IMR-90 (cell line): ENCODE measurements around the gene DPP6. TPM values are rescaled to one million over a fixed set of nuclear protein-coding genes. Genes with fewer than 3 reads are reported as not detected.

ENCODE experiments used
- ATAC-seq: fragments of 200-7000 bp; cut with Tn5 transposase; 2 replicates; pipeline ENCODE4 v1.9.1; 2020; ENCODE audit warnings: low read depth, mild to moderate bottlenecking, moderate library complexity
- BruUV-seq: library from RNA; stranded (reverse); fragments of 400-500 nt; replicated peaks from 2 replicates; lab custom pipeline; 2021; lab: Mats Ljungman, UMichigan
- CTCF ChIA-PET: fragments of 300-600 bp; formaldehyde crosslinking; extraction: SDS; loops from one replicate; lab custom pipeline; 2021; ENCODE audit warnings: antibody characterized with exemption; lab: Yijun Ruan, JAX
- POLR2A ChIA-PET: fragments of 300-600 bp; sonication (Branson Sonifier 250); formaldehyde crosslinking; loops from one replicate; lab custom pipeline; 2022; ENCODE audit warnings: antibody characterized with exemption; ENCODE audit not compliant: unreplicated experiment; lab: Charles Lee
- DNase-seq: peaks from one replicate; pipeline ENCODE4 v3.0.0; 2013
- H2AFZ ChIP-seq: replicated peaks from 2 replicates; pipeline ENCODE3; 2013; ENCODE audit warnings: low read length, mild to moderate bottlenecking; ENCODE audit not compliant: poor library complexity
- H2AK5ac ChIP-seq: 2 replicates; pipeline ENCODE4 v1.6.1; 2013; ENCODE audit warnings: low read depth, low read length, inconsistent platforms
- H2AK9ac ChIP-seq: replicated peaks from 2 replicates; pipeline ENCODE3; 2013; ENCODE audit warnings: mild to moderate bottlenecking, low read depth, low read length, moderate library complexity; ENCODE audit not compliant: poor library complexity
- H2BK120ac ChIP-seq: 2 replicates; pipeline ENCODE4 v1.6.1; 2013; ENCODE audit warnings: low read depth, low read length, inconsistent platforms
- H2BK15ac ChIP-seq: 3 replicates; pipeline ENCODE4 v1.6.1; 2013; ENCODE audit warnings: low read depth, low read length, inconsistent platforms
- H2BK20ac ChIP-seq: 2 replicates; pipeline ENCODE4 v1.6.1; 2013; ENCODE audit warnings: low read depth, mild to moderate bottlenecking, inconsistent platforms, low read length, moderate library complexity
- H2BK5ac ChIP-seq: 2 replicates; pipeline ENCODE4 v1.6.1; 2013; ENCODE audit warnings: mild to moderate bottlenecking, low read depth, low read length, inconsistent platforms; ENCODE audit not compliant: poor library complexity, severe bottlenecking
- H3K14ac ChIP-seq: replicated peaks from 2 replicates; pipeline ENCODE4 v1.6.1; 2013; ENCODE audit warnings: low read depth, low read length, inconsistent platforms
- H3K18ac ChIP-seq: 2 replicates; pipeline ENCODE4 v1.6.1; 2013; ENCODE audit warnings: low read depth, low read length, control low read depth
- H3K23ac ChIP-seq: 2 replicates; pipeline ENCODE4 v1.6.1; 2013; ENCODE audit warnings: low read depth, low read length, inconsistent platforms
- H3K27ac ChIP-seq: 2 replicates; pipeline ENCODE4 v1.5.1; 2013; ENCODE audit warnings: mild to moderate bottlenecking, control low read depth, low read length; ENCODE audit not compliant: insufficient read depth
- H3K27me3 ChIP-seq: 2 replicates; pipeline ENCODE4 v1.6.1; 2013; ENCODE audit warnings: low read length; ENCODE audit not compliant: control insufficient read depth, insufficient read depth
- H3K36me3 ChIP-seq: 2 replicates; pipeline ENCODE4 v1.6.1; 2013; ENCODE audit warnings: low read length, mixed read lengths; ENCODE audit not compliant: control insufficient read depth, insufficient read depth
- H3K4ac ChIP-seq: 2 replicates; pipeline ENCODE4 v1.6.1; 2013; ENCODE audit warnings: low read depth, low read length, inconsistent platforms
- H3K4me1 ChIP-seq: 2 replicates; pipeline ENCODE4 v1.6.1; 2013; ENCODE audit warnings: low read length, mixed read lengths; ENCODE audit not compliant: control insufficient read depth, insufficient read depth
- H3K4me2 ChIP-seq: 2 replicates; pipeline ENCODE4 v1.6.1; 2013; ENCODE audit warnings: low read depth, mild to moderate bottlenecking, control low read depth, low read length, moderate library complexity
- H3K4me3 ChIP-seq: 2 replicates; pipeline ENCODE4 v1.5.1; 2013; ENCODE audit warnings: low read depth, mild to moderate bottlenecking, control low read depth, low read length, moderate library complexity; ENCODE audit not compliant: insufficient read depth
- H3K56ac ChIP-seq: 2 replicates; pipeline ENCODE4 v1.6.1; 2013; ENCODE audit warnings: low read length, inconsistent platforms; ENCODE audit not compliant: insufficient read depth; ENCODE audit errors: extremely low read depth
- H3K79me1 ChIP-seq, 2 experiments: 2 replicates each; pipeline ENCODE4 v1.6.1; 2013; ENCODE audit warnings: low read length in 2 of 2, inconsistent platforms in 1 of 2, low read depth in 1 of 2
- H3K9ac ChIP-seq: 2 replicates; pipeline ENCODE4 v1.6.1; 2013; ENCODE audit warnings: low read depth, low read length, control low read depth
- H3K9me1 ChIP-seq: 2 replicates; pipeline ENCODE4 v1.6.1; 2013; ENCODE audit warnings: low read length, inconsistent platforms; ENCODE audit not compliant: insufficient read depth
- H3K9me3 ChIP-seq: 2 replicates; pipeline ENCODE4 v1.6.1; 2013; ENCODE audit warnings: low read length; ENCODE audit not compliant: control insufficient read depth, insufficient read depth
- H4K20me1 ChIP-seq: 2 replicates; pipeline ENCODE4 v1.6.1; 2013; ENCODE audit warnings: low read length, inconsistent platforms; ENCODE audit not compliant: insufficient read depth
- H4K5ac ChIP-seq: 2 replicates; pipeline ENCODE4 v1.6.1; 2013; ENCODE audit warnings: mild to moderate bottlenecking, low read depth, low read length, control low read depth
- H4K8ac ChIP-seq, 2 experiments: 2 replicates each; pipeline ENCODE4 v1.6.1; 2013; ENCODE audit warnings: low read depth in 2 of 2, low read length in 2 of 2, control low read depth in 1 of 2, inconsistent platforms in 1 of 2
- H4K91ac ChIP-seq: 2 replicates; pipeline ENCODE4 v1.6.1; 2013; ENCODE audit warnings: low read depth, low read length, inconsistent platforms; ENCODE audit not compliant: insufficient read depth
- BHLHE40 ChIP-seq: fragments of 150-350 bp; IDR thresholded peaks from 2 replicates; pipeline ENCODE4 v1.6.1; 2016; ENCODE audit warnings: mild to moderate bottlenecking, low read depth, low read length
- CEBPB ChIP-seq: IDR thresholded peaks from 2 replicates; pipeline ENCODE4 v1.6.1; 2012; ENCODE audit warnings: low read depth, low read length, improper control_type of control experiment
- CHD1 ChIP-seq: IDR thresholded peaks from 2 replicates; pipeline ENCODE4 v1.6.1; 2012; ENCODE audit warnings: low read depth, low read length, improper control_type of control experiment
- FOS ChIP-seq: fragments of 150-350 bp; IDR thresholded peaks from 2 replicates; pipeline ENCODE4 v1.6.1; 2016; ENCODE audit warnings: low read depth, low read length
- MAFK ChIP-seq: IDR thresholded peaks from 2 replicates; pipeline ENCODE4 v1.6.1; 2012; ENCODE audit warnings: low read depth, low read length, improper control_type of control experiment
- MAZ ChIP-seq: IDR thresholded peaks from 2 replicates; pipeline ENCODE4 v1.6.1; 2012; ENCODE audit warnings: low read depth, mild to moderate bottlenecking, low read length, improper control_type of control experiment, moderate library complexity, borderline replicate concordance
- NFE2L2 ChIP-seq: fragments of 150-350 bp; IDR thresholded peaks from 2 replicates; pipeline ENCODE4 v1.6.1; 2016; ENCODE audit warnings: low read depth, mild to moderate bottlenecking, low read length
- POLR2A ChIP-seq: IDR thresholded peaks from 2 replicates; pipeline ENCODE4 v1.6.1; 2012; ENCODE audit warnings: mild to moderate bottlenecking, low read depth, low read length
- RAD21 ChIP-seq: IDR thresholded peaks from 2 replicates; pipeline ENCODE4 v1.6.1; 2012; ENCODE audit warnings: low read length, improper control_type of control experiment
- RCOR1 ChIP-seq: IDR thresholded peaks from 2 replicates; pipeline ENCODE4 v1.6.1; 2012; ENCODE audit warnings: mild to moderate bottlenecking, low read length, improper control_type of control experiment; ENCODE audit not compliant: insufficient replicate concordance
- SMC3 ChIP-seq: fragments of 150-350 bp; IDR thresholded peaks from 2 replicates; pipeline ENCODE4 v1.6.1; 2016; ENCODE audit warnings: low read depth, mild to moderate bottlenecking, antibody characterized with exemption, low read length, moderate library complexity
- WGBS, 2 experiments: methylation state at CpG; one replicate each; pipeline versions ENCODE4 v1.1.5 to v1.1.7; 2013; ENCODE audit warnings: missing lambda C conversion rate in 2 of 2; ENCODE audit not compliant: insufficient read length in 1 of 2; ENCODE audit errors: extremely low coverage in 2 of 2; 5-methylcytosine and 5-hydroxymethylcytosine counted together
- dilution Hi-C: fragments of 300-500 bp; cut with HindIII; formaldehyde crosslinking; loops from one replicate; pipeline ENCODE4 v1.14.3; 2018; ENCODE audit warnings: low sequenced_read_pairs; ENCODE audit not compliant: unreplicated experiment
- in situ Hi-C: fragments of 300-500 bp; cut with MboI; formaldehyde crosslinking; loops from 3 replicates; pipeline ENCODE4 v1.14.3; 2019; ENCODE audit warnings: low sequenced_read_pairs, inconsistent platforms, mixed read lengths
- intact Hi-C: fragments of 100-400 bp; cut with micrococcal nuclease; formaldehyde crosslinking; loops from 2 replicates; pipeline ENCODE4 v1.10.0; 2022
- polyA plus RNA-seq, 3 experiments: library from polyadenylated mRNA; depleted of rRNA; stranded (reverse); fragments of >200 nt; gene quantifications; 2 replicates each; pipeline ENCODE4 v1.2.3, GENCODE V29; 2012; ENCODE audit warnings: low replicate concordance in 1 of 3
- total RNA-seq: library from RNA; depleted of rRNA; stranded (reverse); fragments of >200 nt; gene quantifications from 2 replicates; pipeline ENCODE4 v1.2.3, GENCODE V29; 2012
- TF ChIP-seq, protein P1 (sequence below): fragments of 150-350 bp; IDR thresholded peaks from 2 replicates; pipeline ENCODE4 v1.6.1; 2016; ENCODE audit warnings: low read depth, mild to moderate bottlenecking, low read length, moderate library complexity, borderline replicate concordance
- TF ChIP-seq, protein P2 (sequence below): fragments of 150-350 bp; IDR thresholded peaks from 2 replicates; pipeline ENCODE4 v1.6.1; 2017; ENCODE audit warnings: mild to moderate bottlenecking, antibody characterized with exemption, low read length, low read depth

DPP6 gene
- total and polyA plus RNA-seq, 2 of the 4 experiments (the other 2 are of a cell fraction): not detected

DNA sequence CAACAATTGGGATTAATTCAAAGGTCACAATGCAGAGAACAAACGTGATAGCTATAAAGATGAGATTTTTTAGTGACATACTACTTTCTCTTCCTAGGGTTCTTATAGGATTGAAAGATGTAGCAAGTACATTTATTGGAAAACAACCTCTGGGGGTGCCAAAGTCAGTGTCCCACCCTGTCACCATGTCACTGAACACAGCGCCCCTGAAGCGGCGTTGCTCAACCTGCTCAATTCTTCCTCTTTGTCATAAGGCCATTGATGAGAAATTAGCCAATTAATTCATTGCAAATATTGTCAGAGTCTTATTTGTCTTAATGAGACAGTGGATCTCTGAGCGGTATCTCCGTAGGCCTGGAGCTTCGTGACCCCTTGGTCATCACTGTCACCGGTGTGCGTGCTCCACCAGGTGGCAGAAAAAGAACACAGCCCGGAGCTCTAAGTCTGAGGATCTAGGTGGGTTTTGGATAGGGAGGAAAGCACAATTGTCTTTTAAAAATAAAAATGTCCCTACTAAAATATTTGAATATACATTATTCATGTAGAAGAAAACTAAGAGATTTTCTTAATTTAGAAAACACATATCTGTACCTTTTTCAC is 588.2 kb downstream of the DPP6 start:
- ChIA-PET POLR2A (no interaction called here), CTCF (interaction anchor here (0.6 kb wide), 1 partner anchor 92 kb away, joined by 8 read pairs; no protein-coding TSS in a partner anchor)
- Histone ChIP-seq H3K9me1 (no peaks in the 10 kb centered on the region), H2BK20ac (no peak overlapping the region), H3K4me2 (no peak overlapping the region), H2AK5ac (no peak overlapping the region), H2AFZ (no peak overlapping the region), H2AK9ac (no peak overlapping the region), H4K20me1 (no peaks in the 10 kb centered on the region), H3K27me3 (no peaks in the 10 kb centered on the region), H2BK5ac (no peak overlapping the region), H3K14ac (no peak overlapping the region), H3K9ac (no peak overlapping the region), H4K5ac (no peak overlapping the region), H3K56ac (no peak overlapping the region), H4K91ac (no peak overlapping the region), H2BK15ac (no peak overlapping the region), H3K79me1 (no peaks in the 10 kb centered on the region), H3K4ac (no peak overlapping the region), H3K36me3 (no peaks in the 10 kb centered on the region), H2BK120ac (no peak overlapping the region), H3K9me3 (peaks cover 27% of the 10 kb centered on the region), H3K4me3 (no peak overlapping the region), H3K4me1 (no peaks in the 10 kb centered on the region), H3K18ac (no peak overlapping the region), H3K27ac (no peak overlapping the region), H3K23ac (no peak overlapping the region), H4K8ac (no peak overlapping the region)
- intact Hi-C loops (no loop called here), in situ Hi-C loops (no loop called here), dilution Hi-C loops (no loop called here)
- no TSS peak for BruUV-seq
- TF ChIP-seq RCOR1 (no peak), CEBPB (no peak), NFE2L2 (no peak), POLR2A (no peak), MAZ (no peak), BHLHE40 (no peak), RAD21 (no peak), MAFK (no peak), SMC3 (no peak), FOS (no peak), CHD1 (no peak)
- TF ChIP-seq, protein P1, sequence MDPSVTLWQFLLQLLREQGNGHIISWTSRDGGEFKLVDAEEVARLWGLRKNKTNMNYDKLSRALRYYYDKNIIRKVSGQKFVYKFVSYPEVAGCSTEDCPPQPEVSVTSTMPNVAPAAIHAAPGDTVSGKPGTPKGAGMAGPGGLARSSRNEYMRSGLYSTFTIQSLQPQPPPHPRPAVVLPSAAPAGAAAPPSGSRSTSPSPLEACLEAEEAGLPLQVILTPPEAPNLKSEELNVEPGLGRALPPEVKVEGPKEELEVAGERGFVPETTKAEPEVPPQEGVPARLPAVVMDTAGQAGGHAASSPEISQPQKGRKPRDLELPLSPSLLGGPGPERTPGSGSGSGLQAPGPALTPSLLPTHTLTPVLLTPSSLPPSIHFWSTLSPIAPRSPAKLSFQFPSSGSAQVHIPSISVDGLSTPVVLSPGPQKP: no peak
- TF ChIP-seq, protein P2, sequence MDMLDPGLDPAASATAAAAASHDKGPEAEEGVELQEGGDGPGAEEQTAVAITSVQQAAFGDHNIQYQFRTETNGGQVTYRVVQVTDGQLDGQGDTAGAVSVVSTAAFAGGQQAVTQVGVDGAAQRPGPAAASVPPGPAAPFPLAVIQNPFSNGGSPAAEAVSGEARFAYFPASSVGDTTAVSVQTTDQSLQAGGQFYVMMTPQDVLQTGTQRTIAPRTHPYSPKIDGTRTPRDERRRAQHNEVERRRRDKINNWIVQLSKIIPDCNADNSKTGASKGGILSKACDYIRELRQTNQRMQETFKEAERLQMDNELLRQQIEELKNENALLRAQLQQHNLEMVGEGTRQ: no peak
- ATAC-seq: no peak
- no CpG with 5 or more reads among the region's 10 CpGs for WGBS, 2 experiments
- DNase-seq: no peak
